A673 (cell line): Measurements from ENCODE around the gene DYNLT2. TPM values are rescaled to one million over a fixed set of nuclear protein-coding genes. Genes with fewer than 3 reads are reported as not detected.

Source experiments
- BruUV-seq: library from RNA; stranded (reverse); fragments of 400-500 nt; replicated peaks from 2 replicates; lab custom pipeline; 2021; lab: Mats Ljungman, UMichigan
- CTCF ChIA-PET: fragments of 300-600 bp; sonication (Branson Sonifier 250); formaldehyde crosslinking; loops from one replicate; lab custom pipeline; 2022; ENCODE audit warnings: antibody characterized with exemption; lab: Charles Lee
- POLR2A ChIA-PET: fragments of 300-600 bp; sonication (Branson Sonifier 250); formaldehyde crosslinking; loops from one replicate; lab custom pipeline; 2022; ENCODE audit warnings: antibody characterized with exemption; ENCODE audit not compliant: low non-redundant PET; lab: Charles Lee
- DNase-seq: peaks from one replicate; pipeline ENCODE4 v3.0.0-alpha.2; 2015; ENCODE audit warnings: low spot score
- H3K27ac ChIP-seq: fragments of 200-600 bp; sonication (generic); 2 replicates; pipeline ENCODE4 v1.5.1; 2016; ENCODE audit warnings: mixed run types, low read depth, mild to moderate bottlenecking, mixed read lengths, antibody characterized with exemption, low read length; ENCODE audit not compliant: poor library complexity, severe bottlenecking
- H3K27me3 ChIP-seq: fragments of 200-600 bp; sonication (generic); replicated peaks from 2 replicates; pipeline ENCODE4 v1.6.1; 2017; ENCODE audit warnings: mixed run types, low read depth, mild to moderate bottlenecking, mixed read lengths, antibody characterized with exemption, low read length; ENCODE audit not compliant: insufficient read depth, poor library complexity
- H3K36me3 ChIP-seq: fragments of 200-600 bp; sonication (generic); 2 replicates; pipeline ENCODE4 v1.6.1; 2016; ENCODE audit warnings: mixed run types, mild to moderate bottlenecking, mixed read lengths, antibody characterized with exemption, low read length; ENCODE audit not compliant: insufficient read depth, poor library complexity, severe bottlenecking
- H3K4me1 ChIP-seq: fragments of 200-600 bp; sonication (generic); 2 replicates; pipeline ENCODE4 v1.6.1; 2017; ENCODE audit warnings: mixed run types, mild to moderate bottlenecking, mixed read lengths, antibody characterized with exemption, low read length; ENCODE audit not compliant: insufficient read depth, poor library complexity, severe bottlenecking
- H3K4me3 ChIP-seq: fragments of 200-600 bp; sonication (generic); 2 replicates; pipeline ENCODE4 v1.5.1; 2016; ENCODE audit warnings: low read depth, mixed run types, mild to moderate bottlenecking, mixed read lengths, low read length; ENCODE audit not compliant: poor library complexity, severe bottlenecking
- H3K9me3 ChIP-seq: fragments of 200-600 bp; sonication (generic); 2 replicates; pipeline ENCODE4 v1.6.1; 2016; ENCODE audit warnings: mixed run types, low read depth, mild to moderate bottlenecking, mixed read lengths, antibody characterized with exemption, low read length; ENCODE audit not compliant: poor library complexity, severe bottlenecking
- EZH2 ChIP-seq: fragments of 200-600 bp; sonication (generic); IDR thresholded peaks from 2 replicates; pipeline ENCODE4 v1.6.1; 2017; ENCODE audit warnings: borderline replicate concordance, low read depth, mild to moderate bottlenecking, mixed read lengths, antibody characterized with exemption, low read length; ENCODE audit not compliant: poor library complexity, severe bottlenecking
- intact Hi-C: fragments of 100-400 bp; cut with micrococcal nuclease; formaldehyde crosslinking; loops from one replicate; pipeline ENCODE4 v1.10.0; 2022; ENCODE audit not compliant: unreplicated experiment
- total RNA-seq: library from RNA; stranded (reverse); gene quantifications from 2 replicates; pipeline ENCODE4 v1.2.3, GENCODE V29; 2021
- TF ChIP-seq, protein P1 (sequence below): fragments of 300-800, 200-600 bp; sonication (generic); conservative IDR thresholded peaks from 2 replicates; pipeline ENCODE4 v1.5.1; 2017; ENCODE audit warnings: low read depth, mild to moderate bottlenecking, antibody characterized with exemption, low read length, moderate library complexity, mixed read lengths

Gene DYNLT2
- total RNA-seq, 1 experiment from 2014 or later: 2.4 TPM

DNA sequence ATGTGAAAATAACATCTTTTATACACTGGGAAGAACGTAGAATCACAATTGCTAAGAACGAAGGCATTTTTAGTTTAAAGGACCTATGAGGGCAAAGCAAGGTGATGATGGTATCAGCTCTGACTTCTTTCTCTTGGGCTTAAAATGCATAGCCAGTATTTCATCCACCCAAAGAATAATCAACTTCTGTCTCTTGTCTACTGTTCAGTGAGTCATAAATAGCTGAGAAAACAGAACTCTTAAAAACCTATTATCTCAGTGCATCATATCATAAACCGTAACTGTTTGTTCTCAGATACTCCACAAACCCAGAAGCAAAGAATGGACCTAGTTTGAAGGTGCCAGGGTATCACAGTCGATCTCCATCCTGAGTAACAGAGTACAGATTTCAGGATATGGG is 32.3 kb downstream of the DYNLT2 start:
- Histone ChIP-seq H3K4me3 (no peak overlapping the region), H3K27me3 (no peaks in the 10 kb centered on the region), H3K36me3 (peaks cover 33% of the 10 kb centered on the region), H3K4me1 (peaks cover 18% of the 10 kb centered on the region), H3K9me3 (no peaks in the 10 kb centered on the region), H3K27ac (no peak overlapping the region)
- ChIA-PET CTCF (no interaction called here), POLR2A (no interaction called here)
- no peak for DNase-seq
- TF ChIP-seq EZH2: no peak
- TF ChIP-seq, protein P1, sequence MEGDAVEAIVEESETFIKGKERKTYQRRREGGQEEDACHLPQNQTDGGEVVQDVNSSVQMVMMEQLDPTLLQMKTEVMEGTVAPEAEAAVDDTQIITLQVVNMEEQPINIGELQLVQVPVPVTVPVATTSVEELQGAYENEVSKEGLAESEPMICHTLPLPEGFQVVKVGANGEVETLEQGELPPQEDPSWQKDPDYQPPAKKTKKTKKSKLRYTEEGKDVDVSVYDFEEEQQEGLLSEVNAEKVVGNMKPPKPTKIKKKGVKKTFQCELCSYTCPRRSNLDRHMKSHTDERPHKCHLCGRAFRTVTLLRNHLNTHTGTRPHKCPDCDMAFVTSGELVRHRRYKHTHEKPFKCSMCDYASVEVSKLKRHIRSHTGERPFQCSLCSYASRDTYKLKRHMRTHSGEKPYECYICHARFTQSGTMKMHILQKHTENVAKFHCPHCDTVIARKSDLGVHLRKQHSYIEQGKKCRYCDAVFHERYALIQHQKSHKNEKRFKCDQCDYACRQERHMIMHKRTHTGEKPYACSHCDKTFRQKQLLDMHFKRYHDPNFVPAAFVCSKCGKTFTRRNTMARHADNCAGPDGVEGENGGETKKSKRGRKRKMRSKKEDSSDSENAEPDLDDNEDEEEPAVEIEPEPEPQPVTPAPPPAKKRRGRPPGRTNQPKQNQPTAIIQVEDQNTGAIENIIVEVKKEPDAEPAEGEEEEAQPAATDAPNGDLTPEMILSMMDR: no peak
- intact Hi-C loops: no loop called here
- no TSS peak for BruUV-seq

DNA sequence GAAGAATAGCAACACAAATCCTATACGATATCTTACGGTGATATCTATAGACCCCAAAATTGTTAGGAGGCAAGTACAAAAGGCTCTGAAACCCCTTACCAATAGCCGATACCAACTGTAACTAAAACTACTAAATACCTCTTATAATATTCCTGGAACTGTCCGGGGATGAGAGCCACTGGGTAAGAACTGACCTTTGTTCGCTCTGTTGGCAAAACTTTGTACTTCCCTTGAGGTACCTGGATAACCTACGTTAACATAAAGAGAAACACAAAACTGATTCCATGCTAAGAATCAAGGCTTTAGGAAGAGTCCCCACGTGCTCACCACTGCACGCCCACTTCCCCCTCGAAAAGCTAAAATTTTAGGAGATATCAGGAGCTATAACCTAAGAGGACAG is 36.8 kb downstream of the DYNLT2 start:
- DNase-seq: no peak
- TF ChIP-seq EZH2: no peak
- TF ChIP-seq, protein P1: no peak
- H3K4me3 ChIP-seq: no peak overlapping the region
- POLR2A ChIA-PET: no interaction called here
- peaks cover 68% of the 10 kb centered on the region for H3K36me3 ChIP-seq
- intact Hi-C loops: no loop called here
- no peaks in the 10 kb centered on the region for H3K27me3 ChIP-seq
- CTCF ChIA-PET: no interaction called here
- no TSS peak for BruUV-seq
- no peak overlapping the region for H3K27ac ChIP-seq
- no peaks in the 10 kb centered on the region for H3K4me1 ChIP-seq
- H3K9me3 ChIP-seq: no peaks in the 10 kb centered on the region

DNA sequence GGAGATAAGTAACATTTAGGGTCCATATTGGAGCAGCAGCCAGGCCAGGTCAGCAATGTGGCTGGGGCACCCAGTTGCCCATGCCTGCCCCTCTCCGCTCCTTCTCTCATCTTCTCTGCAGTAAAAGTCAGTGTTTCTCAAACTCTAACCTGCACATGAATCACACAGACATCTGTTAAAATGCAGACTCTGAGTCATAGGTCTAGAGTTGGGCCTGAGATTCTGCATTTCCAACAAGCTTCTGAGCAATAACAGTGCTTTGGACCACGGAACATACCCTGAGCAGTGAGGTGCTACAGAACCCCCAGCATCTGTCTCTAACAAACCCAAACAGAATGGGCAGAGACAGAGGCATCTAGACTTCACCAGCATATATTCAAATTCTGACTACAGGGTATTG is 37.2 kb downstream of the DYNLT2 start:
- no peaks in the 10 kb centered on the region for H3K9me3 ChIP-seq
- BruUV-seq: no TSS peak

More for the DNA sequence above, 37.2 kb downstream of the DYNLT2 start:
- TF ChIP-seq EZH2: no peak
- TF ChIP-seq, protein P1: no peak
- no peak for DNase-seq
- Histone ChIP-seq H3K27ac (no peak overlapping the region), H3K4me1 (no peaks in the 10 kb centered on the region), H3K4me3 (no peak overlapping the region), H3K27me3 (no peaks in the 10 kb centered on the region), H3K36me3 (peaks cover 72% of the 10 kb centered on the region)
- ChIA-PET CTCF (no interaction called here), POLR2A (no interaction called here)
- intact Hi-C loops: no loop called here
